GM12878 (cell line): ENCODE data around the gene SIL1.

Experiments used
- BHLHE40 ChIP-seq, 2 experiments: fragments of 450-650 bp in 1 of 2; IDR thresholded peaks; 2 replicates each; pipeline ENCODE4 v1.6.1; 2011 to 2017; ENCODE audit warnings: low read depth in 2 of 2, borderline replicate concordance in 1 of 2, improper control_type of control experiment in 1 of 2, low read length in 1 of 2, mild to moderate bottlenecking in 1 of 2
- ESRRA ChIP-seq: IDR thresholded peaks from 2 replicates; pipeline ENCODE4 v1.6.1; 2012; ENCODE audit warnings: mild to moderate bottlenecking, low read length, improper control_type of control experiment
- GABPA ChIP-seq: IDR thresholded peaks from 2 replicates; pipeline ENCODE4 v1.6.1; 2014; ENCODE audit warnings: antibody characterized with exemption, low read depth, mild to moderate bottlenecking, inconsistent platforms
- NFYB ChIP-seq: IDR thresholded peaks from 2 replicates; pipeline ENCODE4 v1.6.1; 2011; ENCODE audit warnings: low read depth, mild to moderate bottlenecking, low read length, improper control_type of control experiment, moderate library complexity; ENCODE audit not compliant: insufficient read depth
- RAD21 ChIP-seq: IDR thresholded peaks from 2 replicates; pipeline ENCODE4 v1.6.1; 2011; ENCODE audit warnings: mild to moderate bottlenecking, low read depth, low read length, moderate library complexity; ENCODE audit not compliant: insufficient read depth
- SIN3A ChIP-seq: IDR thresholded peaks from 2 replicates; pipeline ENCODE4 v1.6.1; 2012; ENCODE audit warnings: low read depth, low read length, improper control_type of control experiment
- SPI1 ChIP-seq: IDR thresholded peaks from 2 replicates; pipeline ENCODE4 v1.6.1; 2011; ENCODE audit warnings: low read depth, mild to moderate bottlenecking, low read length, moderate library complexity, borderline replicate concordance; ENCODE audit not compliant: insufficient read depth
- TBL1XR1 ChIP-seq: IDR thresholded peaks from 2 replicates; pipeline ENCODE4 v1.6.1; 2012; ENCODE audit warnings: low read depth, low read length, improper control_type of control experiment
- ZSCAN29 ChIP-seq: fragments of 450-650 bp; IDR thresholded peaks from 2 replicates; pipeline ENCODE4 v1.6.1; 2017; ENCODE audit warnings: mild to moderate bottlenecking, moderate library complexity
- TF ChIP-seq, protein P1 (sequence below), 3 experiments: IDR thresholded peaks in 2 of 3; conservative IDR thresholded peaks in 1 of 3; 2 replicates each; pipeline ENCODE4 v1.5.1; 2011; ENCODE audit warnings: low read depth in 3 of 3, low read length in 3 of 3, mild to moderate bottlenecking in 3 of 3, control low read depth in 2 of 3, moderate library complexity in 2 of 3, inconsistent platforms in 1 of 3, mixed read lengths in 1 of 3; ENCODE audit not compliant: control insufficient read depth in 2 of 3, insufficient read depth in 1 of 3; ENCODE audit errors: extremely low read depth in 1 of 3
- TF ChIP-seq, protein P2 (sequence below): fragments of 450-650 bp; IDR thresholded peaks from 2 replicates; pipeline ENCODE4 v1.6.1; 2017; ENCODE audit warnings: mild to moderate bottlenecking
- TF ChIP-seq, protein P3 (sequence below): IDR thresholded peaks from 2 replicates; pipeline ENCODE4 v1.6.1; 2012; ENCODE audit warnings: low read depth, low read length, improper control_type of control experiment

DNA sequence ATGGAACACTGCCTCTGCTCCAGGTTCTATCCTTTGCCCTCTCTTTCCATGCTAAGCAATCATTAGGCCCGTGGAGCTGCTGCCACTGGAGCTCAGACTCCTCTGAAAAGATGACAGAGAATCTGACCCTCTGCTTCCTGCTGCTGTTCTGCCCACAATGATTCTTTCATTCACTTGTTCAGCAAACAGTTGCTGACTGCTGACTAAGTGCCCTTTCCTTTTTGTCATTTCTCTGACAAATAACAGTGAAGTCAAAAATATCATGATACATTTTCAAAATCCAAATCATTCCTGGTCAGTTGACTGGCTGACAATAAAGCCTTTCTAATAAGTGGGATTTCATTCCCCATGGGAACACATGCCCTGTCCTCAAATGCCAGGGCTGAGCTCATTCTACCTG, 110.1 kb downstream of the SIL1 start:
- TF ChIP-seq, protein P1, sequence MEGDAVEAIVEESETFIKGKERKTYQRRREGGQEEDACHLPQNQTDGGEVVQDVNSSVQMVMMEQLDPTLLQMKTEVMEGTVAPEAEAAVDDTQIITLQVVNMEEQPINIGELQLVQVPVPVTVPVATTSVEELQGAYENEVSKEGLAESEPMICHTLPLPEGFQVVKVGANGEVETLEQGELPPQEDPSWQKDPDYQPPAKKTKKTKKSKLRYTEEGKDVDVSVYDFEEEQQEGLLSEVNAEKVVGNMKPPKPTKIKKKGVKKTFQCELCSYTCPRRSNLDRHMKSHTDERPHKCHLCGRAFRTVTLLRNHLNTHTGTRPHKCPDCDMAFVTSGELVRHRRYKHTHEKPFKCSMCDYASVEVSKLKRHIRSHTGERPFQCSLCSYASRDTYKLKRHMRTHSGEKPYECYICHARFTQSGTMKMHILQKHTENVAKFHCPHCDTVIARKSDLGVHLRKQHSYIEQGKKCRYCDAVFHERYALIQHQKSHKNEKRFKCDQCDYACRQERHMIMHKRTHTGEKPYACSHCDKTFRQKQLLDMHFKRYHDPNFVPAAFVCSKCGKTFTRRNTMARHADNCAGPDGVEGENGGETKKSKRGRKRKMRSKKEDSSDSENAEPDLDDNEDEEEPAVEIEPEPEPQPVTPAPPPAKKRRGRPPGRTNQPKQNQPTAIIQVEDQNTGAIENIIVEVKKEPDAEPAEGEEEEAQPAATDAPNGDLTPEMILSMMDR (IDR thresholded peaks at IDR 0.05 in 2 of 3, conservative IDR thresholded peaks at IDR 0.05 in 1 of 3; ENCODE audit: control insufficient read depth in 2 of 3, extremely low read depth in 1 of 3, insufficient read depth in 1 of 3, low read depth in 3 of 3, low read length in 3 of 3): no peak
- TF ChIP-seq BHLHE40 (IDR thresholded peaks at IDR 0.05; ENCODE audit: borderline replicate concordance in 1 of 2, low read depth in 2 of 2, low read length in 1 of 2) (no peak), TBL1XR1 (no peak), GABPA (no peak), ESRRA (no peak), NFYB (no peak), SPI1 (no peak), SIN3A (no peak), RAD21 (no peak), ZSCAN29 (no peak)
- TF ChIP-seq, protein P2, sequence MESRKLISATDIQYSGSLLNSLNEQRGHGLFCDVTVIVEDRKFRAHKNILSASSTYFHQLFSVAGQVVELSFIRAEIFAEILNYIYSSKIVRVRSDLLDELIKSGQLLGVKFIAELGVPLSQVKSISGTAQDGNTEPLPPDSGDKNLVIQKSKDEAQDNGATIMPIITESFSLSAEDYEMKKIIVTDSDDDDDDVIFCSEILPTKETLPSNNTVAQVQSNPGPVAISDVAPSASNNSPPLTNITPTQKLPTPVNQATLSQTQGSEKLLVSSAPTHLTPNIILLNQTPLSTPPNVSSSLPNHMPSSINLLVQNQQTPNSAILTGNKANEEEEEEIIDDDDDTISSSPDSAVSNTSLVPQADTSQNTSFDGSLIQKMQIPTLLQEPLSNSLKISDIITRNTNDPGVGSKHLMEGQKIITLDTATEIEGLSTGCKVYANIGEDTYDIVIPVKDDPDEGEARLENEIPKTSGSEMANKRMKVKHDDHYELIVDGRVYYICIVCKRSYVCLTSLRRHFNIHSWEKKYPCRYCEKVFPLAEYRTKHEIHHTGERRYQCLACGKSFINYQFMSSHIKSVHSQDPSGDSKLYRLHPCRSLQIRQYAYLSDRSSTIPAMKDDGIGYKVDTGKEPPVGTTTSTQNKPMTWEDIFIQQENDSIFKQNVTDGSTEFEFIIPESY: no peak
- TF ChIP-seq, protein P3, sequence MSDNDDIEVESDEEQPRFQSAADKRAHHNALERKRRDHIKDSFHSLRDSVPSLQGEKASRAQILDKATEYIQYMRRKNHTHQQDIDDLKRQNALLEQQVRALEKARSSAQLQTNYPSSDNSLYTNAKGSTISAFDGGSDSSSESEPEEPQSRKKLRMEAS: no peak
